Vagina (tissue), 2 donors: ENCODE data around the gene HNF1B.

Experiments used
- POLR2A ChIP-seq, 2 donors: fragments of 450-650 bp; IDR thresholded peaks; one replicate each; pipeline ENCODE4 v1.6.1; 2017; ENCODE audit warnings: antibody characterized with exemption in 2 of 2, mild to moderate bottlenecking in 2 of 2, moderate library complexity in 2 of 2
- POLR2AphosphoS5 ChIP-seq, 2 donors: sonication (generic); formaldehyde crosslinking; IDR thresholded peaks; one replicate each; pipeline ENCODE4 v1.9.0; 2017; ENCODE audit warnings: antibody characterized with exemption in 2 of 2, mild to moderate bottlenecking in 2 of 2, low read depth in 1 of 2; ENCODE audit not compliant: insufficient read depth in 1 of 2
- TF ChIP-seq, protein P1 (sequence below), 3 experiments: fragments of 450-650 bp in 2 of 3; fragments of 200-600 bp in 1 of 3; sonication (generic) in 1 of 3; IDR thresholded peaks; one replicate each; pipeline ENCODE4 v1.5.1; 2017 to 2019; ENCODE audit warnings: antibody characterized with exemption in 3 of 3, mild to moderate bottlenecking in 2 of 3, moderate library complexity in 2 of 3

DNA sequence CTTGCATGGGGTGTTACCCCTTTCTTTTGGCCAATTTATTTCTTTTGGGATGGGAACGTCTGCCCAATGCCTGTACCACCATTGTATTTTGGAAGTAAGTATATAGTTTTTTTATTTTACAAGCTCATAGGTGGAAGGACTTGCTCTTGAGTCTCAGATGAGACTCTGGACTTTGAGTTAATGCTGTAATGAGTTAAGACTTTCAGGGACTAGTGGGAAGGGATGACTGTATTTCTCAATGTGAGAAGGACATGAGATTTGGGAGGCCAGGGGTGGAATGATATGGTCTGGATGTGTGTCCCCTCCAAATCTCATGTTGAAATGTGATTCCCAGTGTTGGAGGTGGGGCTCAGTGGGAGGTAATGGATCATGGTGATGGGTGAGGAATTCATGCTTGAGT is 49.1 kb downstream of the HNF1B start:
- TF ChIP-seq, protein P1, sequence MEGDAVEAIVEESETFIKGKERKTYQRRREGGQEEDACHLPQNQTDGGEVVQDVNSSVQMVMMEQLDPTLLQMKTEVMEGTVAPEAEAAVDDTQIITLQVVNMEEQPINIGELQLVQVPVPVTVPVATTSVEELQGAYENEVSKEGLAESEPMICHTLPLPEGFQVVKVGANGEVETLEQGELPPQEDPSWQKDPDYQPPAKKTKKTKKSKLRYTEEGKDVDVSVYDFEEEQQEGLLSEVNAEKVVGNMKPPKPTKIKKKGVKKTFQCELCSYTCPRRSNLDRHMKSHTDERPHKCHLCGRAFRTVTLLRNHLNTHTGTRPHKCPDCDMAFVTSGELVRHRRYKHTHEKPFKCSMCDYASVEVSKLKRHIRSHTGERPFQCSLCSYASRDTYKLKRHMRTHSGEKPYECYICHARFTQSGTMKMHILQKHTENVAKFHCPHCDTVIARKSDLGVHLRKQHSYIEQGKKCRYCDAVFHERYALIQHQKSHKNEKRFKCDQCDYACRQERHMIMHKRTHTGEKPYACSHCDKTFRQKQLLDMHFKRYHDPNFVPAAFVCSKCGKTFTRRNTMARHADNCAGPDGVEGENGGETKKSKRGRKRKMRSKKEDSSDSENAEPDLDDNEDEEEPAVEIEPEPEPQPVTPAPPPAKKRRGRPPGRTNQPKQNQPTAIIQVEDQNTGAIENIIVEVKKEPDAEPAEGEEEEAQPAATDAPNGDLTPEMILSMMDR (IDR thresholded peaks at IDR 0.05), result no peak
- no peak for TF ChIP-seq POLR2AphosphoS5 (IDR thresholded peaks at IDR 0.05; ENCODE audit: insufficient read depth in 1 of 2, low read depth in 1 of 2)
- no peak for TF ChIP-seq POLR2A (IDR thresholded peaks at IDR 0.05)
